ENCODE measurements around the gene CD7. TPM values are rescaled to one million over a fixed set of nuclear protein-coding genes. Genes with fewer than 3 reads are reported as not detected.
A peak's percentile ranks its signal among the peaks of the same experiment; 100 is the strongest.

Gene CD7
- total and polyA plus RNA-seq, 9 of the 15 experiments (the other 6 are each of a cell fraction or from before 2014, with no cell fraction given), result 0.21 to 0.35 TPM; not detected in 7

GRCh38 chr17:82300707-82301270 is 16.6 kb downstream of the CD7 start (continued):
- no peak for TF ChIP-seq PATZ1 (CRISPR knock-in tag; IDR thresholded peaks at IDR 0.05; ENCODE audit: borderline replicate concordance)
- no peak for TF ChIP-seq SRF (CRISPR knock-in tag; IDR thresholded peaks at IDR 0.05)
- peak; percentile 70; the same call in 1 of the 2 replicates for TF ChIP-seq REST (IDR thresholded peaks at IDR 0.05; ENCODE audit: borderline replicate concordance)
- TF ChIP-seq REST (CRISPR knock-in tag; IDR thresholded peaks at IDR 0.05; ENCODE audit: low read depth), result no peak
- no peak for TF ChIP-seq SREBF2 (CRISPR knock-in tag; IDR thresholded peaks at IDR 0.05)
- TF ChIP-seq, protein P1, sequence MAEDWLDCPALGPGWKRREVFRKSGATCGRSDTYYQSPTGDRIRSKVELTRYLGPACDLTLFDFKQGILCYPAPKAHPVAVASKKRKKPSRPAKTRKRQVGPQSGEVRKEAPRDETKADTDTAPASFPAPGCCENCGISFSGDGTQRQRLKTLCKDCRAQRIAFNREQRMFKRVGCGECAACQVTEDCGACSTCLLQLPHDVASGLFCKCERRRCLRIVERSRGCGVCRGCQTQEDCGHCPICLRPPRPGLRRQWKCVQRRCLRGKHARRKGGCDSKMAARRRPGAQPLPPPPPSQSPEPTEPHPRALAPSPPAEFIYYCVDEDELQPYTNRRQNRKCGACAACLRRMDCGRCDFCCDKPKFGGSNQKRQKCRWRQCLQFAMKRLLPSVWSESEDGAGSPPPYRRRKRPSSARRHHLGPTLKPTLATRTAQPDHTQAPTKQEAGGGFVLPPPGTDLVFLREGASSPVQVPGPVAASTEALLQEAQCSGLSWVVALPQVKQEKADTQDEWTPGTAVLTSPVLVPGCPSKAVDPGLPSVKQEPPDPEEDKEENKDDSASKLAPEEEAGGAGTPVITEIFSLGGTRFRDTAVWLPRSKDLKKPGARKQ (CRISPR knock-in tag; IDR thresholded peaks at IDR 0.05), result no peak
- TF ChIP-seq TSC22D4 (tag; IDR thresholded peaks at IDR 0.05), result no peak
- TF ChIP-seq CTCF (IDR thresholded peaks at IDR 0.05 in 2 of 3, conservative IDR thresholded peaks at IDR 0.05 in 1 of 3; ENCODE audit: insufficient read depth in 2 of 3, low read depth in 1 of 3, low read length in 3 of 3), result peak; percentile 57 to 66 (median 65)
- no peak for TF ChIP-seq RBM15 (IDR thresholded peaks at IDR 0.05; ENCODE audit: insufficient read depth, low read length)
- no peak for TF ChIP-seq GABPA (tag; conservative IDR thresholded peaks at IDR 0.05; ENCODE audit: low read depth)
- TF ChIP-seq ZFX (CRISPR knock-in tag; IDR thresholded peaks at IDR 0.05), result peak; percentile 46
- no peak for TF ChIP-seq MAFG (tag; conservative IDR thresholded peaks at IDR 0.05)
- TF ChIP-seq ZNF57 (CRISPR knock-in tag; IDR thresholded peaks at IDR 0.05), result no peak
- peak; percentile 54 for TF ChIP-seq FIP1L1 (IDR thresholded peaks at IDR 0.05; ENCODE audit: low read depth, low read length, poor library complexity, severe bottlenecking)

Measured in K562 (cell line).